Upper lobe of left lung (tissue), 6 donors: ENCODE results near the gene BIVM. TPM values are rescaled to one million over a fixed set of nuclear protein-coding genes. Genes with fewer than 3 reads are reported as not detected.

ENCODE experiments used
- ATAC-seq, 2 donors: fragments of 200-7000 bp; cut with Tn5 transposase; one replicate each; pipeline ENCODE4 v1.9.1; 2022; ENCODE audit warnings: mild to moderate bottlenecking in 2 of 2, moderate library complexity in 2 of 2; ENCODE audit not compliant: low FRiP score in 2 of 2
- DNase-seq, 2 donors: peaks; one replicate each; pipeline ENCODE4 v3.0.0-alpha.2; 2019 to 2020
- H3K27ac ChIP-seq, 4 donors: fragments of 200-600 bp; sonication (generic); one replicate each; pipeline ENCODE4 v1.5.1; 2016 to 2019
- H3K27me3 ChIP-seq, 4 donors: fragments of 200-600 bp; sonication (generic); one replicate each; pipeline ENCODE4 v1.5.1; 2017 to 2019
- H3K36me3 ChIP-seq, 4 donors: fragments of 200-600 bp; sonication (generic); one replicate each; pipeline ENCODE4 v1.5.1; 2016 to 2019
- H3K4me1 ChIP-seq, 4 donors: fragments of 200-600 bp; sonication (generic); one replicate each; pipeline ENCODE4 v1.5.1; 2018 to 2019
- H3K4me3 ChIP-seq, 4 donors: fragments of 200-600 bp; sonication (generic); one replicate each; pipeline ENCODE4 v1.5.1; 2017 to 2019; ENCODE audit warnings: mild to moderate bottlenecking in 2 of 4, moderate library complexity in 1 of 4
- H3K9me3 ChIP-seq, 4 donors: fragments of 200-600 bp; sonication (generic); one replicate each; pipeline ENCODE4 v1.5.1; 2018 to 2019
- EP300 ChIP-seq, 4 donors: sonication (generic); formaldehyde crosslinking; IDR thresholded peaks; one replicate each; pipeline ENCODE4 v1.5.1; 2017; ENCODE audit warnings: antibody characterized with exemption in 4 of 4, control low read depth in 2 of 4
- POLR2A ChIP-seq, 4 donors: fragments of 450-650 bp; IDR thresholded peaks; one replicate each; pipeline ENCODE4 v1.5.1; 2016 to 2017; ENCODE audit warnings: antibody characterized with exemption in 4 of 4, mild to moderate bottlenecking in 2 of 4
- POLR2AphosphoS5 ChIP-seq, 2 donors: sonication (generic); formaldehyde crosslinking; IDR thresholded peaks; one replicate each; pipeline ENCODE4 v1.5.1; 2017; ENCODE audit warnings: antibody characterized with exemption in 2 of 2
- WGBS, 2 donors: methylation state at CpG; one replicate each; pipeline ENCODE4 v1.1.5; 2017 to 2018; 5-methylcytosine and 5-hydroxymethylcytosine counted together
- total RNA-seq, 6 donors: library from RNA; depleted of rRNA in 4 of 6; stranded (reverse); fragments of >200 nt in 4 of 6; gene quantifications; one replicate each; pipeline versions ENCODE4 v1.1.0 to v1.2.1, GENCODE V29; 2016 to 2021
- TF ChIP-seq, protein P1 (sequence below), 6 experiments: fragments of 450-650 bp in 4 of 6; fragments of 200-600 bp in 2 of 6; sonication (generic) in 2 of 6; IDR thresholded peaks; one replicate each; pipeline ENCODE4 v1.5.1; 2016 to 2019; ENCODE audit warnings: antibody characterized with exemption in 6 of 6
- donor health status: DM: no; HTN: no; CAD: no; lungs with moderate emphysema.
- donor health status: DM: no; HTN: yes; CAD: no; lungs with severe emphysema.

Gene BIVM
- total RNA-seq, 6 donors from 2014 or later = 7.1 to 45.1 (median 15.6) TPM

DNA sequence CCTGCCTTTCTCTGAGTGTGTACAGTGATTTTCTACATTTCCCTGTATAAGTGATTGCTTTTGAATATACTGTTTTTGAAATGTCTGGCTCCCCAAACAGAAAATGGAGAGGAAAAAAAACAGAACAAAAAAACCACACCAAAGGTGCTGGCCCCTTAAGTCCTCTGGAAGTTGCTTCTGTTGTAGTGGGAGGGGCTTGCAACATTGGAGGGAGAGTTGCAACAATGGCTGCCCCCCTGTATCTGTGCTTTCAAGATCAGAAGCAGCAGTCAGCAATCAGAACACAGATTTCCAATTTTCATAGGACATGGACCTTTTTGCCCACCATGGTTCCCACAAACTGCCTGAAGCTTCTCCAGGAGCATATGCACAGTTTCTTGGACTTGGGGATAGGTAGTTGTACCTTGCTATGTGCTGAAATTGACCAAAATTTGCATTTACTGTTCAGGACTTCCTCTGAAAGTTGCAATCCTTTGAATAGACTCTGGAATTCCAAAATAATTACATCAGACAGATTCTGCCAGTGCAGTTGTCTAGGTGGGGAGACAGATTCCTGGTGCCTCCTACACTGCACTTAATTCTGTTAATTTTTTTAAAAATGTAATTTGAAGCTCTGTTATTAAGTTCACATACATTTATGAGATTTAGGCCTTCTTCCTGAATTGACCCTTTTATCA is 13.8 kb downstream of the BIVM start:
- TF ChIP-seq POLR2AphosphoS5 (IDR thresholded peaks at IDR 0.05) (no peak), POLR2A (IDR thresholded peaks at IDR 0.05) (no peak), EP300 (IDR thresholded peaks at IDR 0.05) (no peak)
- TF ChIP-seq, protein P1, sequence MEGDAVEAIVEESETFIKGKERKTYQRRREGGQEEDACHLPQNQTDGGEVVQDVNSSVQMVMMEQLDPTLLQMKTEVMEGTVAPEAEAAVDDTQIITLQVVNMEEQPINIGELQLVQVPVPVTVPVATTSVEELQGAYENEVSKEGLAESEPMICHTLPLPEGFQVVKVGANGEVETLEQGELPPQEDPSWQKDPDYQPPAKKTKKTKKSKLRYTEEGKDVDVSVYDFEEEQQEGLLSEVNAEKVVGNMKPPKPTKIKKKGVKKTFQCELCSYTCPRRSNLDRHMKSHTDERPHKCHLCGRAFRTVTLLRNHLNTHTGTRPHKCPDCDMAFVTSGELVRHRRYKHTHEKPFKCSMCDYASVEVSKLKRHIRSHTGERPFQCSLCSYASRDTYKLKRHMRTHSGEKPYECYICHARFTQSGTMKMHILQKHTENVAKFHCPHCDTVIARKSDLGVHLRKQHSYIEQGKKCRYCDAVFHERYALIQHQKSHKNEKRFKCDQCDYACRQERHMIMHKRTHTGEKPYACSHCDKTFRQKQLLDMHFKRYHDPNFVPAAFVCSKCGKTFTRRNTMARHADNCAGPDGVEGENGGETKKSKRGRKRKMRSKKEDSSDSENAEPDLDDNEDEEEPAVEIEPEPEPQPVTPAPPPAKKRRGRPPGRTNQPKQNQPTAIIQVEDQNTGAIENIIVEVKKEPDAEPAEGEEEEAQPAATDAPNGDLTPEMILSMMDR (IDR thresholded peaks at IDR 0.05) = no peak
- ATAC-seq = no peak

DNA sequence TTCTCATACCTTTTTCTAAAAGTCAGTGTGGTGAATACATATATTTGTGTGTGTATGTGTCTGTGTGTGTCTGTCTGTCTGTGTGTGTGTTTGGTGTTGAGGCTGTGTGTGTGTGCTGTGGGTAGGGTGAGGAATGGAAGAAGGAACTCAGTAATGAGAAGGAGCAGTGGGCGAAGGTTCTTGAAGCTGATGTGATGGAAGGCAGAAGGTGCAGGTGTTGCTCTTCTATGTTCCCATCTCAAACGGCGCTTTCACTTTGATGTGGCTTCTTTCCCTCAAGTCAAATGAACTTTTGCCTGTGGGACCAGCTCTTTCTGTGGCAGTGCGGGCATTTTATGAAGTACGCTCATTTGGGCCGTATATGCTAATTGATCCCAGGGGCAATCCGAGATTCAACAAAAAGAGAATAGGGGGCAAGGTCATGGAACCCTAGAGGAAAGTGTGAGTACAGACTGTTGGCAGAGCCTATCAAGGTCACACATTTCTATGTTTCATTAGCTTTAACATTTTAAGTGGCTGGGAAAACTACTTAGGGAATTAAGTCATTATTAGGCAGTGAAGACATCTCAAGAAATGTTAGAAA is 15.2 kb downstream of the BIVM start:
- TF ChIP-seq EP300 (IDR thresholded peaks at IDR 0.05) (no peak), POLR2A (IDR thresholded peaks at IDR 0.05) (no peak), POLR2AphosphoS5 (IDR thresholded peaks at IDR 0.05) (no peak)
- TF ChIP-seq, protein P1 (IDR thresholded peaks at IDR 0.05) = no peak
- Histone ChIP-seq H3K27me3 (no peaks in the 10 kb centered on the region), H3K9me3 (no peaks in the 10 kb centered on the region), H3K4me1 (peaks cover 0 to 7% (median 4%) of the 10 kb centered on the region in 4 donors), H3K27ac (no peak overlapping the region), H3K36me3 (peaks cover 0 to 18% (median 4%) of the 10 kb centered on the region in 4 donors), H3K4me3 (no peak overlapping the region)
- ATAC-seq (no peak), DNase-seq (no peak)
- 88 to 92% methylated on average over 7 of the region's 7 CpGs for WGBS, 2 donors

More for the DNA sequence above, 13.8 kb downstream of the BIVM start:
- peaks cover 0 to 7% (median 4%) of the 10 kb centered on the region in 4 donors for H3K4me1 ChIP-seq
- H3K36me3 ChIP-seq = peaks cover 0 to 18% (median 4%) of the 10 kb centered on the region in 4 donors
- no peak overlapping the region for H3K4me3 ChIP-seq
- H3K27me3 ChIP-seq = no peaks in the 10 kb centered on the region
- H3K27ac ChIP-seq = no peak overlapping the region
- no peak for DNase-seq
- no peaks in the 10 kb centered on the region for H3K9me3 ChIP-seq

DNA sequence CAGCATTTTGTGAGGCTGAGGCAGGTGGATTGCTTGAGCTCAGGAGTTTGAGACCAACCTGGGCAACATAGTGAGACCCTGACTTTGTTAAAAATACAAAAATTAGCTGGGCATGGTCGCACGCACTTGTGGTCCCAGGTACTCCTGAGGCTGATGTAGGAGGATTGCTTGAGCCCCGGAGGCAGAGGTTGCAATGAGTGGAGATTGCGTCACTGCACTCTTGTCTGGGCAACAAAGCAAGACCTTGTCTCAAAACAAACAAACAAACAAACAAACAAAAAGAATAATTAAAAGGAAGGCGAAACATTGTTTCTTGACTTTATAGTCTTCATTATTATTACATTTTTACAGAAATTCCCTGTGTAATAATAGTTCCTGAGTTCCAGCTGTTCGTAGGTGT is 15.9 kb downstream of the BIVM start:
- ATAC-seq (no peak), DNase-seq (no peak)
- 78 to 90% methylated on average over 6 of the region's 6 CpGs for WGBS, 2 donors
- Histone ChIP-seq H3K27me3 (no peaks in the 10 kb centered on the region), H3K4me3 (no peak overlapping the region), H3K36me3 (peaks cover 0 to 18% (median 4%) of the 10 kb centered on the region in 4 donors), H3K9me3 (no peaks in the 10 kb centered on the region), H3K4me1 (peaks cover 0 to 7% (median 4%) of the 10 kb centered on the region in 4 donors), H3K27ac (no peak overlapping the region)
- TF ChIP-seq, protein P1 (IDR thresholded peaks at IDR 0.05) = no peak
- no peak for TF ChIP-seq POLR2A (IDR thresholded peaks at IDR 0.05)

DNA sequence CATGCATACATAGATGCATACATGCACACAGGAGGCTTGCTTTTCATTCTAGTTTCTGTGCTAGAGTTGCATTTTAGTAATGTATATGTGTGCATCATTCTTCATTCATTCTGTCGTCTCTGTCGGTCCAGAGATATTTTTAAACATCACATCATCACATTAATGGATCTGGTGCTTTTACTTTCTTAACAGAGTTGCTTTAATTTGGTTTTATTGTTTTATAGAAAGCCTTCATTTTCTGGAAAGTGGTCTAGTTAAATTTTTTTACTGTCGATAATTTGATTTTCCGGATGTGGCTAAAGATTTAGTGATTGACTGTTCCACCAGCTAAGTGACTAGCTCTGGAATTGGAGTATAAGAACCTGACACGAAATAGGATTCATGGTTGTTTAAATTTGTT is 16.9 kb downstream of the BIVM start:
- peaks cover 0 to 7% (median 4%) of the 10 kb centered on the region in 4 donors for H3K4me1 ChIP-seq
- no peak for ATAC-seq
- 92 to 93% methylated on average over 5 of the region's 5 CpGs for WGBS, 2 donors

More for the DNA sequence above, 16.9 kb downstream of the BIVM start:
- DNase-seq = no peak
- TF ChIP-seq EP300 (IDR thresholded peaks at IDR 0.05) (no peak), POLR2AphosphoS5 (IDR thresholded peaks at IDR 0.05) (no peak), POLR2A (IDR thresholded peaks at IDR 0.05) (no peak)
- TF ChIP-seq, protein P1 (IDR thresholded peaks at IDR 0.05) = no peak
- H3K9me3 ChIP-seq = no peaks in the 10 kb centered on the region
- H3K27me3 ChIP-seq = no peaks in the 10 kb centered on the region
- no peak overlapping the region for H3K4me3 ChIP-seq
- H3K36me3 ChIP-seq = peaks cover 0 to 17% (median 4%) of the 10 kb centered on the region in 4 donors
- no peak overlapping the region for H3K27ac ChIP-seq
